B cell (primary cell): ENCODE results near the gene NEGR1. TPM values are rescaled to one million over a fixed set of nuclear protein-coding genes. Genes with fewer than 3 reads are reported as not detected.

ENCODE experiments used
- ATAC-seq: fragments of 200-7000 bp; cut with Tn5 transposase; one replicate; pipeline ENCODE4 v1.10.0; 2021; ENCODE audit warnings: low read depth, mild to moderate bottlenecking, moderate number of reproducible peaks, moderate library complexity
- CTCF ChIA-PET: fragments of 350-600 bp; sonication (Branson Sonifier 250); formaldehyde crosslinking; loops from one replicate; lab custom pipeline; 2021; ENCODE audit warnings: antibody characterized with exemption, inconsistent platforms; lab: Charles Lee
- POLR2A ChIA-PET: fragments of 350-600 bp; sonication (Branson Sonifier 250); formaldehyde crosslinking; loops from one replicate; lab custom pipeline; 2021; ENCODE audit warnings: antibody characterized with exemption; lab: Charles Lee
- DNase-seq: peaks from one replicate; pipeline ENCODE4 v3.0.0; 2013
- H2AFZ ChIP-seq: 2 replicates; pipeline ENCODE4 v1.6.1; 2012; ENCODE audit warnings: mild to moderate bottlenecking, low read depth, low read length; ENCODE audit not compliant: insufficient read depth, poor library complexity, severe bottlenecking
- H3K27ac ChIP-seq, 2 donors: 1 replicate in 1 of 2; 2 replicates in 1 of 2; pipeline ENCODE4 v1.5.1; 2012 to 2013; ENCODE audit warnings: low read length in 2 of 2, mild to moderate bottlenecking in 2 of 2, moderate library complexity in 1 of 2
- H3K27me3 ChIP-seq, 4 experiments: fragments of 200-600 bp in 1 of 4; sonication (generic) in 1 of 4; replicated peaks in 1 of 4; 1 replicate in 2 of 4; 2 replicates in 2 of 4; pipeline versions ENCODE4 v1.6.1 to v1.7.0; 2013 to 2016; ENCODE audit warnings: low read length in 3 of 4, mild to moderate bottlenecking in 2 of 4, mixed read lengths in 1 of 4, moderate library complexity in 1 of 4; ENCODE audit not compliant: insufficient read depth in 4 of 4, control insufficient read depth in 3 of 4; ENCODE audit errors: control extremely low read depth in 1 of 4
- H3K36me3 ChIP-seq, 2 experiments: replicated peaks in 1 of 2; 1 replicate in 1 of 2; 2 replicates in 1 of 2; pipeline versions ENCODE4 v1.6.1 to v1.7.1; 2013; ENCODE audit warnings: low read length in 1 of 2; ENCODE audit not compliant: insufficient read depth in 2 of 2, control insufficient read depth in 1 of 2; ENCODE audit errors: control extremely low read depth in 1 of 2, extremely low read depth in 1 of 2
- H3K4me1 ChIP-seq, 2 donors: fragments of 200-600 bp in 1 of 2; sonication (generic) in 1 of 2; 1 replicate in 1 of 2; 2 replicates in 1 of 2; pipeline versions ENCODE4 v1.5.1 to v1.6.1; 2013 to 2017; ENCODE audit warnings: low read length in 2 of 2; ENCODE audit not compliant: control insufficient read depth in 2 of 2, insufficient read depth in 2 of 2
- H3K4me2 ChIP-seq: replicated peaks from 2 replicates; pipeline ENCODE3; 2012; ENCODE audit warnings: mild to moderate bottlenecking, low read depth, low read length; ENCODE audit not compliant: poor library complexity, severe bottlenecking
- H3K4me3 ChIP-seq, 5 experiments: fragments of 200-600 bp in 1 of 5; sonication (generic) in 1 of 5; 1 replicate in 3 of 5; 2 replicates in 2 of 5; pipeline versions ENCODE4 v1.5.1 to v1.7.0; 2011 to 2016; ENCODE audit warnings: low read length in 4 of 5, mild to moderate bottlenecking in 4 of 5, low read depth in 2 of 5, control low read depth in 1 of 5, moderate library complexity in 1 of 5; ENCODE audit not compliant: insufficient read depth in 1 of 5; ENCODE audit errors: control extremely low read depth in 1 of 5, extremely low read depth in 1 of 5
- H3K79me2 ChIP-seq: fragments of 200-600 bp; sonication (generic); one replicate; pipeline ENCODE4 v1.6.0; 2016; ENCODE audit warnings: low read length; ENCODE audit not compliant: control insufficient read depth, insufficient read depth
- H3K9ac ChIP-seq: fragments of 200-600 bp; sonication (generic); 2 replicates; pipeline ENCODE4 v1.6.1; 2017; ENCODE audit warnings: mild to moderate bottlenecking, low read length, moderate library complexity
- H3K9me3 ChIP-seq, 3 donors: one replicate each; pipeline versions ENCODE4 v1.6.1 to v1.7.1; 2013; ENCODE audit warnings: low read length in 2 of 3; ENCODE audit not compliant: control insufficient read depth in 2 of 3, insufficient read depth in 1 of 3; ENCODE audit errors: control extremely low read depth in 1 of 3
- H4K20me1 ChIP-seq: 2 replicates; pipeline ENCODE4 v1.6.0; 2012; ENCODE audit warnings: mild to moderate bottlenecking, low read length; ENCODE audit not compliant: insufficient read depth, control insufficient read depth, poor library complexity, severe bottlenecking
- H3K27ac Mint-ChIP-seq: one replicate; pipeline ENCODE4 v1.8.0; 2021; ENCODE audit warnings: mixed read lengths
- H3K27me3 Mint-ChIP-seq: one replicate; pipeline ENCODE4 v1.8.0; 2021; ENCODE audit warnings: mixed read lengths
- H3K4me1 Mint-ChIP-seq: one replicate; pipeline ENCODE4 v1.8.0; 2021; ENCODE audit warnings: mixed read lengths
- H3K4me3 Mint-ChIP-seq: one replicate; pipeline ENCODE4 v1.8.0; 2021; ENCODE audit warnings: mixed read lengths
- H3K9me3 Mint-ChIP-seq: one replicate; pipeline ENCODE4 v1.8.0; 2022; ENCODE audit warnings: mixed read lengths; ENCODE audit not compliant: insufficient read depth
- CTCF ChIP-seq: fragments of 200-600 bp; IDR thresholded peaks from one replicate; pipeline ENCODE4 v1.8.0; 2022; ENCODE audit warnings: antibody characterized with exemption, mild to moderate bottlenecking
- EZH2 ChIP-seq: IDR thresholded peaks from 2 replicates; pipeline ENCODE4 v1.6.1; 2012; ENCODE audit warnings: borderline replicate concordance, low read depth, mild to moderate bottlenecking, moderate library complexity, low read length; ENCODE audit not compliant: insufficient read depth, poor library complexity, severe bottlenecking
- WGBS: methylation state at CpG from one replicate; pipeline ENCODE4 v1.1.5; 2013; ENCODE audit warnings: missing lambda C conversion rate; ENCODE audit not compliant: insufficient coverage; 5-methylcytosine and 5-hydroxymethylcytosine counted together
- intact Hi-C: fragments of 100-400 bp; cut with micrococcal nuclease; formaldehyde crosslinking; loops from one replicate; pipeline ENCODE4 v1.10.0; 2022
- polyA plus RNA-seq: library from polyadenylated mRNA; depleted of rRNA; stranded (reverse); fragments of >200 nt; gene quantifications from 2 replicates; pipeline ENCODE4 v1.2.3, GENCODE V29; 2012
- total RNA-seq, 2 donors: library from RNA; stranded (reverse); fragments of 120-200 nt in 1 of 2; gene quantifications; 1 replicate in 1 of 2; 2 replicates in 1 of 2; pipeline versions ENCODE4 v1.2.3 to v1.2.4, GENCODE V29; 2013 to 2022

Gene NEGR1
- total and polyA plus RNA-seq, 2 donors (not counting 1 experiment from before 2014, with no cell fraction given): 0.01 TPM; not detected in 1

- Histone ChIP-seq H3K79me2 (no peaks in the 10 kb centered on the region), H3K4me2 (no peak overlapping the region), H3K36me3 (no peaks in the 10 kb centered on the region), H3K4me1 (no peaks in the 10 kb centered on the region), H3K27me3 (no peaks in the 10 kb centered on the region), H3K9ac (no peak overlapping the region), H2AFZ (no peak overlapping the region), H3K27ac (no peak overlapping the region), H4K20me1 (no peaks in the 10 kb centered on the region), H3K4me3 (no peak overlapping the region), H3K9me3 (no peaks in the 10 kb centered on the region)
- H3K9me3 Mint-ChIP-seq: no peaks in the 10 kb centered on the region
- H3K27ac Mint-ChIP-seq: no peak overlapping the region
- POLR2A ChIA-PET: no interaction called here
- intact Hi-C loops: no loop called here
- no peaks in the 10 kb centered on the region for H3K27me3 Mint-ChIP-seq
- WGBS: no CpG with 5 or more reads among the region's 2 CpGs
- TF ChIP-seq CTCF (no peak), EZH2 (no peak)
- DNase-seq (no peak), ATAC-seq (no peak)
- no peaks in the 10 kb centered on the region for H3K4me1 Mint-ChIP-seq
- no peak overlapping the region for H3K4me3 Mint-ChIP-seq
- CTCF ChIA-PET: no interaction called here
Observed at GRCh38 chr1:72140222-72140621, 142.1 kb downstream of the NEGR1 start.

GRCh38 chr1:72137656-72138055 is 144.7 kb downstream of the NEGR1 start:
- TF ChIP-seq EZH2 (no peak), CTCF (no peak)
- Histone ChIP-seq H3K4me3 (no peak overlapping the region), H2AFZ (no peak overlapping the region), H3K9ac (no peak overlapping the region), H3K4me2 (no peak overlapping the region), H3K27me3 (no peaks in the 10 kb centered on the region), H3K27ac (no peak overlapping the region), H3K4me1 (no peaks in the 10 kb centered on the region), H4K20me1 (no peaks in the 10 kb centered on the region), H3K9me3 (no peaks in the 10 kb centered on the region), H3K79me2 (no peaks in the 10 kb centered on the region), H3K36me3 (no peaks in the 10 kb centered on the region)
- intact Hi-C loops: no loop called here
- CTCF ChIA-PET: no interaction called here
- POLR2A ChIA-PET: no interaction called here
- no peak for ATAC-seq
- H3K9me3 Mint-ChIP-seq: no peaks in the 10 kb centered on the region
- no peak for DNase-seq
- H3K27ac Mint-ChIP-seq: no peak overlapping the region
- H3K27me3 Mint-ChIP-seq: no peaks in the 10 kb centered on the region
- WGBS: no CpG with 5 or more reads among the region's 1 CpG
- H3K4me1 Mint-ChIP-seq: no peaks in the 10 kb centered on the region
- H3K4me3 Mint-ChIP-seq: no peak overlapping the region
